Measurements from ENCODE around the gene ENOX1.
"Not testable (repeated sequence)": the region's sequence is repeated elsewhere in the genome, so short reads cannot be mapped to it uniquely, and the experiment has no call there.

The ENOX1 gene

GRCh38 chr13:43377973-43378372 is 408.8 kb downstream of the ENOX1 start:
- DNase-seq = peak; percentile 36

DNA sequence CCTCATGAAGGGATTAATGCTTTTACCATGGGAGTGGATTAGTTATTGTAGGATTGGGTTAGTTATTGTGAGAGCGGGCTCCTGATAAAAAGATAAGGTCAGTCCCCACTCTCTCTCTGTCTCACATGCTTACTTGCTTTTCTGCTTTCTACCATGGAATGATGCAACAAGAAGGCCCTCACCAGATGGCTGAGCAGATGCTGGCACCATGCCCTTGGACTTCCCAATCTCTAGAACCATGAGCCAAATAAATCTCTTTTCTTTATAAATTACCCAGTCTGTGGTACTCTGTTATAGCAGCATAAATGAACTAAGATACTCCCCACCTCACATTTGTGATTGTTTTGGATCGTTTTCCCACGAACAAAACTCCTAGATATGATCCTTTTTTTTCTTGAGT is 409.6 kb downstream of the ENOX1 start:
- DNase-seq = peak; percentile 35

DNA sequence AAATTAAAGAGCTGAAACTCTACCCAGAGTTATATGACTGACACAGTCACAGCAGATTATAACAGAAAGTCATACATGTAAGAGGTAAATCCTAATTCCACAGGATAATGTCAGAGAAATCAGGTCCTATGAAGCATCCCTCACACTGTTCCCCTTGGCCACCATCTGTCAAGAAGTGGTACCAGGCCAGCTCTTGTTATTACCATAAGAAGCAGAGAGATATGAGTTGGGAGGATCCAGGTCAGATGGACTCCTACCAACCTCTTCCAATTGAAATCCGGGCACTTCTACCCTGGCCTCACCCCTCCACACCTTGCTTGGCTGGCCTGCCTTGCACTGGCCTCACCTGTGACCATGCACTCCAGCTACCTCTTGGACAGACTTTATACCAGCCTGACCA is 410.2 kb downstream of the ENOX1 start:
- no peak for DNase-seq

- DNase-seq = no peak
Observed at GRCh38 chr13:43375797-43376465, 410.8 kb downstream of the ENOX1 start.

GRCh38 chr13:43374621-43375020 is 412.2 kb downstream of the ENOX1 start:
- DNase-seq = peak; percentile 89

DNA sequence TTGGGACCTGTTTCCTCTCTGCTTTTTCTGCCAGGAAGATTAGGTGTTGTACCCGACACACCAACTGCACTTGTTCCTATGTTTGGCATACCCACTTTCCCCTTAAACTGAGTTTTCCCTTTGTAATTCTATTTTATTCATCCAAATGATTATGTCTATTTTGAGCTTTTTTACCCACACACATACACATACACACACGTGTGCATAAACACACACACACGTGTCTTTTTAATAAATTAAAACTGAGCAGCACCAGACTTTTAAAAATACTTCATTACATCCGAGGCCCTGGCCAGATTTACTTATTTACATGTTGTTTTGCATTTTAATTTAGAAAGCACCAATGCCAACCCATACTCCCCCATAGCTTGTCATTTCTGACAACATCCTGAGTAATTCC is 413.4 kb downstream of the ENOX1 start:
- DNase-seq = no peak

DNA sequence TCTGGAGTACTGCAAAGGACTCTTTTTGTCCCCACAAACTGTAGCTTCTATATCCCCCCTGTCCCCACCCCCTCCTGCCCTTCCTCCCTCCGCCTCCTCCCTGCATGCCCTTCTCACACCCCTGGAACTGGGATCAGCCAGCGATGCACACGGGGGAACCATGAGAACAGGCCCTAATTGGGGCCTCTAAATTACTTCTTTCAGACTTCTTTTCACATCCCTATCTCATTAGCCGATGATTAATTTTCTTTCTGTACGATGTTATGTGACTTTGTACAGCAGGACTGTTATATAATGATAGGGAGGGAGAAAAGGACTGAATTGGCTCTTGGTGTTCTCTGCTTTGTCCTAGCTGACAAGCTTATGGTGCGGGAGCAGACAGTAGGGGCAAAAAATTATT is 415.9 kb downstream of the ENOX1 start:
- DNase-seq = no peak

DNA sequence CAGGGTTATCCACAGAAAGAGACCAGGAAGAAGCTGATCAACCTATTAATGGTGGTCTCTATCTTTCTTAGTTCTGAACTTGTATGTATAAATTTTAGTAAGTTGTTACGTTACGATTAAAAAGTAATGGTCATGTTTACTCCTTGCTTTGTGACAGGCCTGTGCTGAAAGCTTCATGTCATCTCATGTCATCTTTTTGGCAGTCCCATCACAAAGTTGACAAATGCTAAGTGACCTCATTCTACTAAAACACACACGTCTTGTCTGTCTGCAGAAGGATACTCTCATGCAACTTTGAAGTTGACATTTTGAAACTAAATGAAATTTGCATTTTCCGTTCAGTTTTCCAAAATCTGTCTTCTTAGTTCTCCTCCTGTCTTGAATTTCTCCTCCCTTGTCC is 417.5 kb downstream of the ENOX1 start:
- DNase-seq = no peak

- peak; percentile 44 for DNase-seq
Observed at GRCh38 chr13:43368003-43368402, 418.8 kb downstream of the ENOX1 start.

DNA sequence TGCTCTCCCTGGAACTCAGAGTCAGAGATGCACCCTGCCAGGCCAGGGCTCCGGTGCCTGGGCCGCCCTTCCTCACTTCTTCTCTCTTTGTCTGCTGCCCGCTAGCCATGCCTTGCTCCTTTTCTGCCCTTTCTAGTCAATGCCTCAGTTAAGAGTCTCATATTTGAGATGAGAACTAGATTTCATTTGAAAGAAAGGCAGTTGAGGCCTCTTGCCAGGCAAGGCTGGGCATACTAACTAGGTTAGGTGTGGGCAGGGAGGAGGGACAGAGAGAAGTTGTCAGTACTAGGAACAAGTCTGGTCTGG is 421.8 kb downstream of the ENOX1 start:
- no peak for DNase-seq

GRCh38 chr13:43364210-43365038 is 422.3 kb downstream of the ENOX1 start:
- peak; percentile 75 for DNase-seq

DNA sequence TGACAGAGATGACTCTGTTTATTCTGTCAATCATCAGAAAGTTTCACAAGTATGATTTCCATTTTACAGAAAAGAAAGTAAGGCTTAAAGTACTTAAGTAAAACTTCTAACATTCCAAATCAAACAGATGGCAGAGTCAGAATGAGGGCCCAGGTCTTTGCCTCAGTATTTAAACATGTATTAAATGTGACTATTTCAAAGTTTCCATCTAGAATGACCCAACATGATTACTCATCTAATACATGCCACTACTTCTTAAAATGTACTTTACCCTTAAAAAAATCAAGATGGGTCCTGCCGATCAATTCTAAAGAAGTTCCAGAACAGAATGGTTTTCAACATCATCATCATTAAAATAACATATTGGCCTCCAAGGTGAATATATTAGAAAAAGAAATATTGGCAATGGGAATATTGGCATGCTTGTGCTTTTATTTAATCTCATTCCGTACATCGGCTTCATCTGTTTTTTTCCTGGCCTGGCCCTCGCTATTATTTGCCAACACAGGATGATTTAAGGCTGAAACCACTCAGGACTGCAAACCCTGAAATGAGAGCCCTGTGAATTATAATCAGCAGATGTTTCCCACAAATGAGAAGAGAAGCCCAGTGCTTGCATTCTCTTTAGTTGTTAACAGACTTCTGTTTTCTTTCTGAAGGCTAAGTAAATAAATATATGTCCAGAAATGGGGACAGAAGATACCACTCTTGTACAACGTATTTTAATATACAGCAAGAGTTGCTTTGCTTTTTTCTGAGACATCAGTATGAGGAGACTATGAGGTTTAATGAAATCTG is 423.4 kb downstream of the ENOX1 start:
- DNase-seq = peak; percentile 56

DNA sequence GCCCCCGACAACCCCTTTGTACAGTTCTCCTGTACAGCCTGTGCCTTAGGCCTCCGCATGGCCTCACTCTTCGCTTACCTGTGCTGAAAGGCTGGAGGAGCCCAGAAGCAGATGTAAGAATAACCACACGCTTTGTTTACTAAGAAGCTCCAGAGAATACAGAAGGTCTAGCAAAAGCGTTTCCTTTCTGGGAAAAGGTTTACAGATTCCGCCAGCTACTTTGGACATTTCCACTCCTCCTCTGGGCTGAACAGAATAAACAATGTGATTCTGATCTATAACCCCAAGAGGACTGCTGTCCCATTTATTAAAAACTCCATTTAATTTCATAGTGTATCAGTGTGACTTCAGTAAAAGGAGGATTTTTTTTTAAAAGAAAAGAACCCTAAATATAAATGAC is 424.2 kb downstream of the ENOX1 start:
- DNase-seq = no peak

DNA sequence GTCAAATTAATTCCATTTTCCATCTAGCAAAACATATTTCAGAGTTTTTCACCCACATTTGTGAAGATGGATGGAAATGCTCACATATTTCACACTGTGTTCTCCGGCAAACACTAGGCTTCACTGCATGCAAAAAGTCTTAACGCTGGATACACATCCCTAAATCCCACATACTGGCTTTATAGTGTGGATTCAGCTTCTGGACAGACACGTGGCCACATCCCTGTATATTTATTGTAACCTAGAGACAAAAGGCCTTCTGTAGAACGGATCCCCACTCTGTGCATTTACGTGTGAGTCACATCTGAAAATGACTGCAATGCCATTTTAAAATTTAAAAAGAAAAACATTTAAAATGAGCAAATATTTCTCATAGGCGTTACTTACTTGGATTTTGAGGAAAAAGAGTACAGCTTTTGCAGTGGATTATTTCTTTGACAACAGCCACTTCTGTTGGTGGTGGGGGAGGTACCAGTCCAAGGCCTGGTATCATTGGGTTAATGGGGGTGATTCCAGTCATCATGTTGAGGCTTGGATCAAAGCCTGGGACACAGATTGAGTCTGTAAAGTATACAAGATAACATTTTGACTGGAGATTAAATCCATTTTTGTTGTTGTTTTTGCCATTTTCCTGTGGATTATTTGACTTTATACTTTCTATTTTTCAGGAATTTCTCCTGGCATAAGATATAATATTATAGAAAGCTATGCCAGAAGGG is 425.7 kb downstream of the ENOX1 start:
- peak; percentile 16 for DNase-seq

- no peak for DNase-seq
Observed at GRCh38 chr13:43360171-43360570, 426.6 kb downstream of the ENOX1 start.

- DNase-seq = no peak
Observed at GRCh38 chr13:43359536-43359935, 427.2 kb downstream of the ENOX1 start.

GRCh38 chr13:43357564-43357963 is 429.2 kb downstream of the ENOX1 start:
- no peak for DNase-seq

DNA sequence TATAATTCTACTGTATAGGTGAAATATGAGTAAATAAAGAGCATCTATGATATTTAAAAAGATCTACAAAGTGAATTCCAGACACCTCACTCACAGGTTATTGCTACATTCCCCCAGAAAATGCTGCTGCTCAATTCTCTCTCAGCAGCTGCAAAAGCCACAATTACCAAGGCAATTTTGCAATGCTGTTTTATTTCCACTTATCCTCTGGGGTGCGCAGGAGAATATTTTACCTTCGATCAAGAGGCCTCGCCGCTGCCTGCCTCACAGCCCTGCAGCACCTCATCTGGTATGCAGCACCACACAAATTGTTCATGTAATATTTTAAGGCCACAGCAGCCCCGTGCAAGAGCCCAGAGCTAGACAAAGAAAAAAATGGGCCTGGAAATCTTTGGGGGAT is 430.2 kb downstream of the ENOX1 start:
- DNase-seq = peak; percentile 59

DNA sequence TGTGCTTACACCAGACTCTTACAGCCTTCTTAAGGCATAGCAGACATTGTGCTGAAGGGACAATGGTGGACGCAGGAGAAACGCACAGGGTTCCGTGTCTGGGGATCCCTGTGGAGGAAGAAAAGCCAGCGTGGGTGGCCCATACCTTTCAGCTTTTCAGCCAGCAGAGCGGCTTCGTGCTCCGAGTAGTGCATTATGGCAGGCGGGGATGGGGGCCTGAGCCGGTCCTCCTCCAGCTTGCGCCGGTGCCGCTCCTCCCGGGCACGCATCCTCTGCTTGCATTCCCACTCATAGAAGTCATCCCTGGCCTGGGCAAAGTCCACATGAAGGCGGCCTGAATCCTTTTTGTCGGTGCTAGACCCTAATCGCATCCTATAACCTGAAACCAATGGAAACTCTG is 431.0 kb downstream of the ENOX1 start:
- no peak for DNase-seq

DNA sequence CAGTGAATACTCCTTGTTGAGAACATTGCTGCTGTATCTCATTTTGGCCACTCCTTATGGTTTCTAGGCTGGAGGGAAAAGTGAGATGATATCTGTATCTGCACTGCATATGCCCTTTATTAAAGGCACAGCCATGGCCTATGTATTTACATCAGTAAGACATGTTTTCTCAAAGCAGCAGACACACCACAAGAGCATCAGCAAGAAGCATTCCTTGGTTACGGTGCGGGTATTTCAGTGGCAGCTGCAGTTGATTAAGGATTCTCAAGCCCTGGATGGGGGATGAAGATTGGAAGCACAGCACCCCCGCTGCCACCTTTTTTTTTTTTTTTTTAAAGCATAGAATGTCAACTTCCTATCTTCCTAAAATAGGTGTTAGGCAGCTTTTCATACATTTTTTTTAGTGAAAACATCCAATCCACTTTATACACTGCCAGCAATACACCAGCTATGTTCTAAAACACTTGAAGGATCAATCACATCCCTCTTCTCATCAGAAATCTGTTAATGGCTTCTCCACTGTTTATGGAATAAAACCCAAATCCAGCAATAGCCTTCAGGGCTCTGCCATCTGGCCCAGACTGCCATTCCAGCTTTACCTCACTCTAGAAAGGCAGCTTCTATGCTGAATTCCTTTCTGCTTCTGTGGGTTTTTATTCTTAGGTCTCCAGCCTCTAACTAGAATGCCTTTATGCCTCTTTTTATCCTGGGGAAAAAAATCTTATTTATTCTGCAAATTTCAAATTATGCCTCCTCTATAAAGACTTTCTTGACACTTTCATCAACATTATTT is 432.4 kb downstream of the ENOX1 start:
- peak; percentile 72 for DNase-seq

DNA sequence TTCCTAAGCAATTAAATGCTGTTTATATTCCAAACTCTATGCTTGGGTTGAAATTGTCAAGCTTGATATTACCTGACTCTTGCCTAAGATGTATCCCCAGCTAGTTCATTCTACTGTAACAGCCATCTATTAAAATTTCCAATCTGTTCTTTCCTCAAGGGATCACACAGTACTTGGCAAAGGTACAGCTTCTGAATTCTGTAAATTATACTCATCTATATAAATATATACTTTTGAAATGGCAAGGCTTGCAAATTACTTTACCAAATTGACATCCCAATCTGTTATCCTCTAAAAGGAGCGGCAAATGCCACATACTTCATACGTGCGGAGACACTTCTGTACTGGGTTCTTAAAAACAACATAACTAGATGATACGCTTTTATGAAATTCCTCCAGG is 433.1 kb downstream of the ENOX1 start:
- DNase-seq = no peak

DNA sequence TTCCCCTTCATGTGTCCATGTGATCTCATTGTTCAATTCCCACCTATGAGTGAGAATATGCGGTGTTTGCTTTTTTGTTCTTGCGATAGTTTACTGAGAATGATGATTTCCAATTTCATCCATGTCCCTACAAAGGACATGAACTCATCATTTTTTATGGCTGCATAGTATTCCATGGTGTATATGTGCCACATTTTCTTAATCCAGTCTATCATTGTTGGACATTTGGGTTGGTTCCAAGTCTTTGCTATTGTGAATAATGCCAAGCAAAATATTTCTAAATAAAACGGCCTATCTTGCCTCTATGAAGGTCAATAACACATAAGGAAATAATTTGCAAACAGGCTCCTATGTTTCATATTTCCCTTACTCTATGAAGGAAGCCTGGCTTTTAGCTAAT is 435.2 kb downstream of the ENOX1 start:
- DNase-seq = not testable (repeated sequence)
